Measurements from ENCODE around the gene SLC9A9. TPM values are rescaled to one million over a fixed set of nuclear protein-coding genes. Genes with fewer than 3 reads are reported as not detected.
"Not testable (repeated sequence)": the region's sequence is repeated elsewhere in the genome, so short reads cannot be mapped to it uniquely, and the experiment has no call there.

The SLC9A9 gene
- total RNA-seq, 1 experiment from 2014 or later, result not detected

GRCh38 chr3:143697975-143698374 lies 150.3 kb downstream of the SLC9A9 start:
- Histone ChIP-seq H3K9me3 (no peaks in the 10 kb centered on the region), H3K4me1 (no peaks in the 10 kb centered on the region), H3K27me3 (replicated peaks; ENCODE audit: control insufficient read depth, insufficient read depth, low read length) (no peaks in the 10 kb centered on the region), H3K36me3 (ENCODE audit: control insufficient read depth, insufficient read depth, low read length) (no peaks in the 10 kb centered on the region), H3K4me3 (ENCODE audit: low read depth, low read length) (no peak overlapping the region)
- Mint-ChIP-seq H3K4me1 (ENCODE audit: low read depth, unreplicated experiment) (no peaks in the 10 kb centered on the region), H3K27ac (ENCODE audit: unreplicated experiment) (no peak overlapping the region), H3K27me3 (ENCODE audit: insufficient read depth, unreplicated experiment) (peaks cover 7% of the 10 kb centered on the region), H3K4me3 (ENCODE audit: unreplicated experiment) (no peak overlapping the region), H3K36me3 (ENCODE audit: insufficient read depth, unreplicated experiment) (no peaks in the 10 kb centered on the region), H3K9me3 (ENCODE audit: unreplicated experiment) (no peaks in the 10 kb centered on the region)
- intact Hi-C loops (cut with micrococcal nuclease; ENCODE audit: unreplicated experiment), result no loop called here
- TF ChIP-seq CTCF (IDR thresholded peaks at IDR 0.05; ENCODE audit: insufficient read depth in 1 of 2, low read depth in 1 of 2, low read length in 1 of 2, severe bottlenecking in 1 of 2, unreplicated experiment in 1 of 2), result no peak
- DNase-seq, result no peak
- ChIA-PET POLR2A (no interaction called here), CTCF (no interaction called here)
- BruUV-seq (replicated peaks), result no TSS peak

- H3K36me3 Mint-ChIP-seq (ENCODE audit: insufficient read depth, unreplicated experiment); H3K27me3 ChIP-seq (replicated peaks; ENCODE audit: control insufficient read depth, insufficient read depth, low read length); H3K4me1 ChIP-seq; H3K27me3 Mint-ChIP-seq (ENCODE audit: insufficient read depth, unreplicated experiment); H3K27ac Mint-ChIP-seq (ENCODE audit: unreplicated experiment); DNase-seq; POLR2A ChIA-PET; H3K4me1 Mint-ChIP-seq (ENCODE audit: low read depth, unreplicated experiment); H3K9me3 Mint-ChIP-seq (ENCODE audit: unreplicated experiment); intact Hi-C loops (cut with micrococcal nuclease; ENCODE audit: unreplicated experiment); H3K36me3 ChIP-seq (ENCODE audit: control insufficient read depth, insufficient read depth, low read length); BruUV-seq (replicated peaks); H3K9me3 ChIP-seq; CTCF ChIA-PET; H3K4me3 ChIP-seq (ENCODE audit: low read depth, low read length); H3K4me3 Mint-ChIP-seq (ENCODE audit: unreplicated experiment): not testable (repeated sequence)
Measured at GRCh38 chr3:143695333-143695732, 152.9 kb downstream of the SLC9A9 start.

- H3K9me3 ChIP-seq, result no peaks in the 10 kb centered on the region
- Mint-ChIP-seq H3K4me1 (ENCODE audit: low read depth, unreplicated experiment) (no peaks in the 10 kb centered on the region), H3K36me3 (ENCODE audit: insufficient read depth, unreplicated experiment) (no peaks in the 10 kb centered on the region), H3K4me3 (ENCODE audit: unreplicated experiment) (no peak overlapping the region), H3K27ac (ENCODE audit: unreplicated experiment) (no peak overlapping the region), H3K27me3 (ENCODE audit: insufficient read depth, unreplicated experiment) (peaks cover 4% of the 10 kb centered on the region), H3K9me3 (ENCODE audit: unreplicated experiment) (no peaks in the 10 kb centered on the region)
- no peaks in the 10 kb centered on the region for H3K36me3 ChIP-seq (ENCODE audit: control insufficient read depth, insufficient read depth, low read length)
- intact Hi-C loops (cut with micrococcal nuclease; ENCODE audit: unreplicated experiment), result no loop called here
- no peaks in the 10 kb centered on the region for H3K27me3 ChIP-seq (replicated peaks; ENCODE audit: control insufficient read depth, insufficient read depth, low read length)
- ChIA-PET POLR2A (no interaction called here), CTCF (no interaction called here)
- no peak overlapping the region for H3K4me3 ChIP-seq (ENCODE audit: low read depth, low read length)
- BruUV-seq (replicated peaks), result no TSS peak
- no peak for DNase-seq
- no peak for TF ChIP-seq CTCF (IDR thresholded peaks at IDR 0.05; ENCODE audit: insufficient read depth in 1 of 2, low read depth in 1 of 2, low read length in 1 of 2, severe bottlenecking in 1 of 2, unreplicated experiment in 1 of 2)
- H3K4me1 ChIP-seq, result no peaks in the 10 kb centered on the region
Measured at GRCh38 chr3:143693506-143693905, 154.8 kb downstream of the SLC9A9 start.

GRCh38 chr3:143686638-143687197 lies 161.6 kb downstream of the SLC9A9 start:
- peaks cover 10% of the 10 kb centered on the region for H3K27me3 Mint-ChIP-seq (ENCODE audit: insufficient read depth, unreplicated experiment)
- no peaks in the 10 kb centered on the region for H3K36me3 Mint-ChIP-seq (ENCODE audit: insufficient read depth, unreplicated experiment)
- H3K27me3 ChIP-seq (replicated peaks; ENCODE audit: control insufficient read depth, insufficient read depth, low read length), result no peaks in the 10 kb centered on the region
- ChIA-PET CTCF (no interaction called here), POLR2A (no interaction called here)
- TF ChIP-seq CTCF (IDR thresholded peaks at IDR 0.05; ENCODE audit: insufficient read depth in 1 of 2, low read depth in 1 of 2, low read length in 1 of 2, severe bottlenecking in 1 of 2, unreplicated experiment in 1 of 2), result no peak
- no peak overlapping the region for H3K27ac Mint-ChIP-seq (ENCODE audit: unreplicated experiment)
- H3K9me3 Mint-ChIP-seq (ENCODE audit: unreplicated experiment), result no peaks in the 10 kb centered on the region
- no TSS peak for BruUV-seq (replicated peaks)
- no peaks in the 10 kb centered on the region for H3K36me3 ChIP-seq (ENCODE audit: control insufficient read depth, insufficient read depth, low read length)
- H3K9me3 ChIP-seq, result no peaks in the 10 kb centered on the region
- intact Hi-C loops (cut with micrococcal nuclease; ENCODE audit: unreplicated experiment), result no loop called here
- DNase-seq, result no peak
- no peaks in the 10 kb centered on the region for H3K4me1 Mint-ChIP-seq (ENCODE audit: low read depth, unreplicated experiment)
- no peaks in the 10 kb centered on the region for H3K4me1 ChIP-seq
- H3K4me3 Mint-ChIP-seq (ENCODE audit: unreplicated experiment), result no peak overlapping the region
- no peak overlapping the region for H3K4me3 ChIP-seq (ENCODE audit: low read depth, low read length)
